Esophagus muscularis mucosa (tissue), 4 donors: Measurements from ENCODE around the gene PIWIL1. TPM values are rescaled to one million over a fixed set of nuclear protein-coding genes. Genes with fewer than 3 reads are reported as not detected.

Experiments
- DNase-seq: peaks from one replicate; pipeline ENCODE4 v3.0.0-alpha.2; 2017; ENCODE audit errors: extremely low spot score
- H3K27ac ChIP-seq, 4 donors: fragments of 200-600 bp; sonication (generic); replicated peaks in 1 of 4; 1 replicate in 3 of 4; 2 replicates in 1 of 4; pipeline ENCODE4 v1.5.1; 2016 to 2019; ENCODE audit warnings: mild to moderate bottlenecking in 1 of 4
- H3K27me3 ChIP-seq, 4 donors: fragments of 200-600 bp; sonication (generic); one replicate each; pipeline versions ENCODE4 v1.5.1 to v1.6.0; 2016 to 2019
- H3K36me3 ChIP-seq, 4 donors: fragments of 200-600 bp; sonication (generic); one replicate each; pipeline ENCODE4 v1.5.1; 2016 to 2019
- H3K4me1 ChIP-seq, 4 donors: fragments of 200-600 bp; sonication (generic); one replicate each; pipeline ENCODE4 v1.5.1; 2016 to 2019
- H3K4me3 ChIP-seq, 4 donors: fragments of 200-600 bp; sonication (generic); 1 replicate in 2 of 4; 2 replicates in 2 of 4; pipeline ENCODE4 v1.5.1; 2016 to 2019; ENCODE audit warnings: mild to moderate bottlenecking in 4 of 4, moderate library complexity in 1 of 4
- H3K9me3 ChIP-seq, 4 donors: fragments of 200-600 bp; sonication (generic); 1 replicate in 3 of 4; 2 replicates in 1 of 4; pipeline ENCODE4 v1.5.1; 2016 to 2019
- EP300 ChIP-seq: sonication (generic); formaldehyde crosslinking; IDR thresholded peaks from one replicate; pipeline ENCODE4 v1.6.1; 2017; ENCODE audit warnings: antibody characterized with exemption
- POLR2A ChIP-seq: fragments of 450-650 bp; IDR thresholded peaks from one replicate; pipeline ENCODE4 v1.6.1; 2017; ENCODE audit warnings: antibody characterized with exemption, moderate library complexity, mild to moderate bottlenecking, low read depth
- POLR2AphosphoS5 ChIP-seq, 2 donors: sonication (generic); formaldehyde crosslinking; IDR thresholded peaks; one replicate each; pipeline ENCODE4 v1.6.1; 2017; ENCODE audit warnings: antibody characterized with exemption in 2 of 2
- WGBS: methylation state at CpG from one replicate; pipeline ENCODE4 v1.1.5; 2018; 5-methylcytosine and 5-hydroxymethylcytosine counted together
- intact Hi-C: fragments of 100-400 bp; cut with DNase I; formaldehyde crosslinking; loops from one replicate; pipeline ENCODE4 v1.15.1; 2023
- total RNA-seq, 4 donors: library from RNA; depleted of rRNA; stranded (reverse); fragments of >200 nt; gene quantifications; one replicate each; pipeline versions ENCODE4 v1.1.0 to v1.2.1, GENCODE V29; 2016
- TF ChIP-seq, protein P1 (sequence below), 3 experiments: fragments of 200-600 bp in 2 of 3; fragments of 450-650 bp in 1 of 3; sonication (generic) in 2 of 3; IDR thresholded peaks; one replicate each; pipeline ENCODE4 v1.5.1; 2017 to 2019; ENCODE audit warnings: antibody characterized with exemption in 3 of 3, mild to moderate bottlenecking in 2 of 3, moderate library complexity in 1 of 3

The PIWIL1 gene
- total RNA-seq, 4 donors from 2014 or later, result under 0.01 TPM; not detected in 3

- H3K27me3 ChIP-seq, result peaks cover 0 to 27% (median 2%) of the 10 kb centered on the region in 4 donors
- TF ChIP-seq POLR2AphosphoS5 (IDR thresholded peaks at IDR 0.05) (no peak), POLR2A (no peak), EP300 (no peak)
- TF ChIP-seq, protein P1, sequence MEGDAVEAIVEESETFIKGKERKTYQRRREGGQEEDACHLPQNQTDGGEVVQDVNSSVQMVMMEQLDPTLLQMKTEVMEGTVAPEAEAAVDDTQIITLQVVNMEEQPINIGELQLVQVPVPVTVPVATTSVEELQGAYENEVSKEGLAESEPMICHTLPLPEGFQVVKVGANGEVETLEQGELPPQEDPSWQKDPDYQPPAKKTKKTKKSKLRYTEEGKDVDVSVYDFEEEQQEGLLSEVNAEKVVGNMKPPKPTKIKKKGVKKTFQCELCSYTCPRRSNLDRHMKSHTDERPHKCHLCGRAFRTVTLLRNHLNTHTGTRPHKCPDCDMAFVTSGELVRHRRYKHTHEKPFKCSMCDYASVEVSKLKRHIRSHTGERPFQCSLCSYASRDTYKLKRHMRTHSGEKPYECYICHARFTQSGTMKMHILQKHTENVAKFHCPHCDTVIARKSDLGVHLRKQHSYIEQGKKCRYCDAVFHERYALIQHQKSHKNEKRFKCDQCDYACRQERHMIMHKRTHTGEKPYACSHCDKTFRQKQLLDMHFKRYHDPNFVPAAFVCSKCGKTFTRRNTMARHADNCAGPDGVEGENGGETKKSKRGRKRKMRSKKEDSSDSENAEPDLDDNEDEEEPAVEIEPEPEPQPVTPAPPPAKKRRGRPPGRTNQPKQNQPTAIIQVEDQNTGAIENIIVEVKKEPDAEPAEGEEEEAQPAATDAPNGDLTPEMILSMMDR (IDR thresholded peaks at IDR 0.05), result no peak
- H3K4me3 ChIP-seq, result no peak overlapping the region
- 78% methylated on average over 11 of the region's 14 CpGs for WGBS
- no peaks in the 10 kb centered on the region for H3K36me3 ChIP-seq
- intact Hi-C loops, result no loop called here
- DNase-seq, result no peak
- no peak overlapping the region for H3K27ac ChIP-seq
- H3K4me1 ChIP-seq, result peaks cover 0 to 12% (median 0%) of the 10 kb centered on the region in 4 donors
- peaks cover 0 to 5% (median 2%) of the 10 kb centered on the region in 4 donors for H3K9me3 ChIP-seq
These were observed 36.1 kb upstream of the PIWIL1 start for GRCh38 chr12:130301559-130301958.

DNA sequence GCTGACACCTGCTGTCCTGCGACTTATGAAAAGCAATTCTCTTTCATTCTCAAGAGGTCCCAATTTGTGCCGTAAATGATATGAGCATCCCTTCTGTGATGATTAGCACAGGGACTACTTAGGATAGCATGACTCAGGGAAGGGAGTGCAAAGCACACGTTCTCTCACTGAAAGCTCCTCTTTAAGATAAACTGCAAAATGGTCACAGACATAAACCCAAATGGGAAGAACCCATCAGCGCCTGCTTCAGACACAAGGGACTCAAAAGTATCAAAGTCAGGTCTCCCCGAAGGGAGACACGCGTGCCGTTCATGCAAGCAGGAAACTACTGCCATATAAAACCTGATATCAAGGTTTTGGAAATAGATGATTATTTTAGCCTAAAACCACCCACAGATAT is 33.9 kb upstream of the PIWIL1 start:
- Histone ChIP-seq H3K27me3 (peaks cover 0 to 36% (median 2%) of the 10 kb centered on the region in 4 donors), H3K4me3 (no peak overlapping the region), H3K36me3 (no peaks in the 10 kb centered on the region), H3K27ac (no peak overlapping the region), H3K4me1 (peaks cover 0 to 12% (median 0%) of the 10 kb centered on the region in 4 donors), H3K9me3 (no peaks in the 10 kb centered on the region)
- WGBS, result 79% methylated on average over 8 of the region's 8 CpGs
- no peak for TF ChIP-seq POLR2AphosphoS5 (IDR thresholded peaks at IDR 0.05)
- TF ChIP-seq POLR2A, result no peak
- TF ChIP-seq, protein P1 (IDR thresholded peaks at IDR 0.05), result no peak
- no peak for TF ChIP-seq EP300
- peak; percentile 90 for DNase-seq
- intact Hi-C loops, result no loop called here

GRCh38 chr12:130307859-130308258 is 29.8 kb upstream of the PIWIL1 start:
- H3K4me3 ChIP-seq, result no peak overlapping the region
- peaks cover 0 to 12% (median 0%) of the 10 kb centered on the region in 4 donors for H3K27me3 ChIP-seq
- no peak overlapping the region for H3K27ac ChIP-seq
- DNase-seq, result peak; percentile 80
- H3K9me3 ChIP-seq, result no peaks in the 10 kb centered on the region
- WGBS, result 86% methylated on average over 12 of the region's 14 CpGs
- H3K4me1 ChIP-seq, result peaks cover 0 to 12% (median 0%) of the 10 kb centered on the region in 4 donors
- TF ChIP-seq, protein P1 (IDR thresholded peaks at IDR 0.05), result no peak
- TF ChIP-seq POLR2A, result no peak
- TF ChIP-seq POLR2AphosphoS5 (IDR thresholded peaks at IDR 0.05), result no peak
- TF ChIP-seq EP300, result no peak
- intact Hi-C loops, result no loop called here
- no peaks in the 10 kb centered on the region for H3K36me3 ChIP-seq

- no peaks in the 10 kb centered on the region for H3K36me3 ChIP-seq
- WGBS, result 85% methylated on average over 6 of the region's 6 CpGs
- H3K4me3 ChIP-seq, result no peak overlapping the region
- intact Hi-C loops, result no loop called here
- H3K27ac ChIP-seq, result no peak overlapping the region
- no peak for DNase-seq
- no peaks in the 10 kb centered on the region for H3K9me3 ChIP-seq
- no peak for TF ChIP-seq POLR2AphosphoS5 (IDR thresholded peaks at IDR 0.05)
- TF ChIP-seq, protein P1 (IDR thresholded peaks at IDR 0.05), result no peak
- TF ChIP-seq POLR2A, result no peak
- TF ChIP-seq EP300, result no peak
- H3K4me1 ChIP-seq, result peaks cover 0 to 12% (median 0%) of the 10 kb centered on the region in 4 donors
- peaks cover 0 to 15% (median 0%) of the 10 kb centered on the region in 4 donors for H3K27me3 ChIP-seq
These were observed 29.3 kb upstream of the PIWIL1 start for GRCh38 chr12:130308393-130308792.

- DNase-seq, result no peak
- H3K27ac ChIP-seq, result no peak overlapping the region
- no peaks in the 10 kb centered on the region for H3K9me3 ChIP-seq
- H3K4me3 ChIP-seq, result no peak overlapping the region
- H3K27me3 ChIP-seq, result peaks cover 0 to 23% (median 0%) of the 10 kb centered on the region in 4 donors
- 66% methylated on average over 3 of the region's 3 CpGs for WGBS
- TF ChIP-seq POLR2AphosphoS5 (IDR thresholded peaks at IDR 0.05) (no peak), POLR2A (no peak), EP300 (no peak)
- TF ChIP-seq, protein P1 (IDR thresholded peaks at IDR 0.05), result no peak
- no peaks in the 10 kb centered on the region for H3K4me1 ChIP-seq
- no peaks in the 10 kb centered on the region for H3K36me3 ChIP-seq
- intact Hi-C loops, result no loop called here
These were observed 21.4 kb upstream of the PIWIL1 start for GRCh38 chr12:130316251-130316650.
